Embryonic facial prominence (tissue), 1 donor: ENCODE results near the gene SYT9.
"Not testable (repeated sequence)": the region's sequence is repeated elsewhere in the genome, so short reads cannot be mapped to it uniquely, and the experiment has no call there.

Experiments used
- DNase-seq: peaks from one replicate; pipeline ENCODE4 v3.0.0-alpha.2; 2016; ENCODE audit errors: extremely low spot score

Gene SYT9

DNA sequence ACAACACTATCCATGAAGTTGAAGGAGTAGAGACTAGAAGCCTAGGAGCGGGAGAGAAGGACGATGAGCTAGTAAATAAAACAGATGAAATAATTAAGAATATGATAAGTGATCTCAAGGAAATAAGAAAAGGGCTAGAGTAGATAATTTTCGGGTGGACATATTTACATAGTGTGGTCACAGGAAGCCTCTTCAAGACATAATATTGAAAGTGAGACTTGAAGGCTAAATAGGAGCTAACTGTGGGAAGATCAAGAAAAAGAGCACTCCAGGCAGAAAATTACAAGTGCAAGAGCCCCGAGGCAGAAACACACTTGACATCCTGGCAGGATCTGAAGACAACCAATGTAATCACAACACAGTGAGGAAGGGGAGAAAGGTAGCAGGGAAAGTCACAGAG, 250.2 kb downstream of the SYT9 start:
- no peak for DNase-seq

DNA sequence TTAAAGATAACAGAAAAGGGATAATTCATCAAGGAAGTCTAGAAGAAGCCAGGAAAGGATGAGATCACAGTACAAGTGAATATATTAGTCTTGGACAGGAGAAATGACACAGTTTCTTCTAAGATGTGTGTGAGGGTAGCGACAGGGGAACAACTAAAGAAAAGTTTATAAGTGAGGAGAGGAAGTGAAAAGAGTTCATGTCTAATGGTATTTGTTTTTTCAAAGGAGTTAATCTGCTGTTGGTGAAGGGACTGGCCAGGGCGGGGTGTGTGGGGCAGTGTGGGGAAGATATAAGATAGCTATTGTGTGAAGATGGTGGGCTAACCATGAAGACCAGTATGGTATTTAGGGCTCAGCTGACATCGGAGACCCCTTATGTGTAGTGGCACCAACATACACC, 254.5 kb downstream of the SYT9 start:
- no peak for DNase-seq

DNA sequence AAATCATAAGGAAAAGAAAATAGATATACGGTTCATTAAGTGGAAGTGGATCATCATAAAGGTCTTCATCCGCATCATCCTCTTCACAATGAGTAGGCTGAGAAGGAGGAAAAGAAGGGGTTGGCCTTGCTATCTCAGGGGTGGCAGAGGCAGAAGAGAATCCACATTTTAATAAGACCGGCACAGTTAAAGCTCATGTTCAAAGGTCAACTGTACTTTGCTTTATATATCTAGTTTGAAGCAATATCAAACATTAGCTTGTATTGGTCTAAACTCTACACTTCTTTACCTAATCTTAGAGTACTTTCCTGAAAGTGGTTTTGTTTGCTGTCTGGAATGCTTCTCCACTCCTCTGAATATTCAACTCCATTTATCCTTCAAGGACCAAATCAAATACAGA, 256.4 kb downstream of the SYT9 start:
- DNase-seq: no peak

DNA sequence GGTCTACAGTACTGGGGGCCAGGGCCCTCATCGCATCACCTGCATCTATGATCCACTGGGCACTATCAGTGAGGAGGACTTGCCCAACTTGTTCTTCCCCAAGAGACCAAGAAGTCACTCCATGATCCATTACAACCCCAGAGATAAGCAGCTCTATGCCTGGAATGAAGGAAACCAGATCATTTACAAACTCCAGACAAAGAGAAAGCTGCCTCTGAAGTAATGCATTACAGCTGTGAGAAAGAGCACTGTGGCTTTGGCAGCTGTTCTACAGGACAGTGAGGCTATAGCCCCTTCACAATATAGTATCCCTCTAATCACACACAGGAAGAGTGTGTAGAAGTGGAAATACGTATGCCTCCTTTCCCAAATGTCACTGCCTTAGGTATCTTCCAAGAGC, 258.3 kb downstream of the SYT9 start:
- DNase-seq: no peak

DNA sequence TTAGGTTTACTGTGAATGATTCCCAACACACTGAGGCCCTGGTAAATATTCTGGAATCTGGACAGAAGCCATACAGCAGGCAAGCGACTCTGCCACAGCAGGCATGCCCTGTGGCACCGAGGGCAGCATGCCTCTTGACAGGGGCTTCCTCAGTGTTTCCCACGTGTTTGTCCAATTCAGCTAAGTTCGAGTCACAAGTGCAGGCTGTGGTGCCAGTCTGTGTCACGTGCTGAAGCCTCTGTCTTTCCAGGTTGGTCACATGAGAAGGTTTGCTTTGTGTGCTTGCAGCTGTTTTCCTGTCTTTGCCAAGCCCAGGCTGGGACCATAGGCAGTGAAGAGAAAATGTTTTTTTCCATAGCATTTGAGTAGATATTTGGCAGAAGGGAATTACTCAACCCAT, 259.7 kb downstream of the SYT9 start:
- no peak for DNase-seq

DNA sequence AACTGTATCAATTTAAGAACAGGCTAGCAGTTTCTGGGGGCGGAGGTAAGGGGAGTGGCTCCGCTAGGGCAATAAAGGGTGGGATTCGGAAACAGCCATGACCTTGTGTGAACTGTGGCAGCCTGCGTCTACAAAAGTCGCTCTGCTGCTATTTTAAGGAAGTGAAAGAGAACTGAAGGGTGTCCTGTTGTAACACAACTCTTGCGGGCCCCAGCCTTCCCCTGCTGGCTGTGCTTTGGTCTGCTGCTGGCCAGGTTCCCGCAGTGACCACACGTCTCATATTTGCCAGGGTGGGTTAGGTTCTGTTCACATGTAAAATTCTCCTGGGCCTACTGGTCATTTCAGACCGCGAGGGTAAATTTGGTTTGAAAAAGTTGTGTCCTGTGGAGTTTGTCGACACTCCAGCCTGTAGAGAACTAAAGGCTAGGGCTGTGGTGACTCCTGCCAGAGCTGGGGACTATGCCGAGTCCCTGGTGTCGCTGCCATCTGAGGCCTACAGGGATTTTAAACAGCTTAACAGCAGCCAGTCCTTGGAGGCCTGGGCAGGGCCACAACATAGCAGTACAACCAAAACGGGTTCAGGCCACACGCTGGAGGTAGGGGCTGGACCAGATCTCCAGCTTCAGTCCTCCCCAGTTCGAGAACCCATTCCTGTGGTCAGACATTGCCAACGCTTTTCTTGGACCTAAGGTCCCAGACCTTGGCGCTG, 261.0 kb downstream of the SYT9 start:
- DNase-seq: peak; percentile 14

DNA sequence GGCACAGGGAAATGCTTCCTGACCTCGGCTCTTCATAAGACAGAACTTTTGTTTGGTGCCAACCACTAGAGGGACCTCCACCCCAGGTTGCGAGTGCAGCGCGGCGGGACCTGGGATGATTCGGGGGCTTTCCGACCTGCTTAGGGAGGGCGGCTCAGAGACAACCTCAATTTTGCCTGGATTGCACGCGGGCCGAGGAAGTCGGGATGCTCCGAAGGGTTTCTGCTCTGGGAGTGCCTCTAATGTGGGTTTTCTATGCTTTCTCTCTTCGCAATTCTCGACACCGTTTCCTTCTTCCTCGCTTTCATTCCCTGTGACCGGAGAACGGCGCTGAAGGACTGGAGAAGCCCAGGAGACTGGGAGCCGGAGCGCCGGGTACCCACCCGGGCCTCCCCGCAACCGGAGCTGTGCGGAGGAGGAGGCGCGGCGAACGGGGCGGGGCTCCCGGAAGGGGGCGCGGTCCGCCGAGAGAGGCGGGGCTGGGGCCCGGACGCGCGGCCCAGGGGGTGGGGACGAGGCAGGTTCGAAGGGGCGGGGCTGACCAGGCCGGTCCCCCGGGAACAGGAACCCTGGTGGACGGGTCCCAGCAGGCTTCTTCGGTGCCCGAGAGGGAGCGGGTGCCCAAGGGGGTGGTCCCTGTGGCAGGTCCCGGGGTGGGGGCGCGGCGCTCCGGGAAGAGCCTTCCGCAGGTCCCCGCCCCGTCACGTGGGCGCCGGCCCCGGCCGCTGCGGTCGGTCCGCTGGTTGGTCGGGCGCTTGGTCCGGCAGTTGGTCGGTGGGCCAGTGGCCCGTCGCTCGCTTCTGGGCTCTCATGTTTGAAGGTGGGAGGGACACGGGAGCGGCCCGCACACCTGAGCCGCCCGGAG, 261.8 kb downstream of the SYT9 start, which contains the start of gene PPFIBP2:
Gene PPFIBP2 (plus strand): TSS at position 766 of the 865 bp plus-strand sequence. CDS start 35,477 bp downstream, outside the sequence.
- peak; percentile 68 for DNase-seq

DNA sequence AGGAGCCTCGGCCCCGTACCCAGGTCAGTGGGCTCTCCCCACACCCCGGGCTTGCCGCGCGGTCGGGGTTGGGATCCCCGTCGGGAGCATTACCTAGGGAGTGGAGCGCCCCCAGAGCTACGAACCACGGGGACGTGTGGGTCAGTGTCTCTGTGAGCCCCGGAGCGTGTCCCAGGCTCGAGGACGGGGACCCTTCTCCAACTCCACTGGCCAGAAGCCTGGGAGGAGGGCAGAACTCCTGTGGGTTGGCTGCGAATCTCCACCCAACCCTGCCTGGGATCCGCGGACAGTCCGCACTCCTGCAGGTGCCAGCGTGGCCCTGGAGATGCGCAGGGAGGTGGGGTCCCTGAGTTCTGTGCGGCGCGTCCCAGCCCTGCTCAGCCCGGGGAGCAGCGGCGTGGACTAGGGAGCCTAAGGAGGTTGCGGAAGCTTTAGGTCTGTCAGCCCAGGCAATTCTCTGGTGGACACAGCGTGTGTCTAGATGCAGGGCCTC, 262.4 kb downstream of the SYT9 start:
- DNase-seq: no peak

DNA sequence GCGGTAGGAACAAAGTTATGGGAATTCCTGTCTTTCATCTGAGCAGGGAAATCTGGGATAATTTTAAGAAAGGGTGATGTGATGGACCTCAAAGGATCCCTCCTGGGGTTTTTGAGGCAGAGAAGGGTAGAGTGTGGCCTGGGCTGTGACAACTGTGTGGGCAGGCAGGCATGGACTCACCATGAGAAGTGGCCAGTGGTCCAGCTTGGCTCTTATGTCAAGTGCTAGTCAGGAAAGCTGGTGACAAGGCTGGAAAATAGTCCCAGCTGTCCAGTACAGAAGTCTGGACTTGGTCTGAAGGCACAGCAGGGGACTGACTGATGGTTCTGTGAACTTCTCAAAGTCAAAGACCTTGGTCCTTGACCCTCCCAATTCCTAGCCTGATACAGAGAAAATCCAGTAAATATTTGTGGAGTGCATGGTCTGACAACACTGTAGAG, 263.8 kb downstream of the SYT9 start:
- DNase-seq: no peak

DNA sequence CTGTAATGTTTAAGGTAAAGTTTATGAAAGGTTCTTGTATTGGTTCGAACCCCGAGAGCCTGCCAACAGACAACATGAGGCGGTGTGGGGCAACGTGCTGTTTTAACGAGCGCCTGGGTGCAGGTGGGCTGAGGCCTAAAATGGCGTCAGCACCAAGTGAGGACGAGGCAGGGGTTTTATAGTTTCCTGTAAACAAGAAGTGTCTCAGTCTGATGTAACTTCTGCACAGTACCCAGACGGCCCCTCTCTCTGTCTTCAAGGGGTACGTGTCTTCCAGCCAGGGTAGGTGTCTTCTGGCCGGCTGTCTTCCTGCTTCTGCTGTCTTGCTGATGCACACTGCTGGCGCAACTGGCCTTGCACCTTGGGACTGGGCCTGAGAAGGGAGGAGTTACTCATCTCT, 264.8 kb downstream of the SYT9 start:
- no peak for DNase-seq

DNA sequence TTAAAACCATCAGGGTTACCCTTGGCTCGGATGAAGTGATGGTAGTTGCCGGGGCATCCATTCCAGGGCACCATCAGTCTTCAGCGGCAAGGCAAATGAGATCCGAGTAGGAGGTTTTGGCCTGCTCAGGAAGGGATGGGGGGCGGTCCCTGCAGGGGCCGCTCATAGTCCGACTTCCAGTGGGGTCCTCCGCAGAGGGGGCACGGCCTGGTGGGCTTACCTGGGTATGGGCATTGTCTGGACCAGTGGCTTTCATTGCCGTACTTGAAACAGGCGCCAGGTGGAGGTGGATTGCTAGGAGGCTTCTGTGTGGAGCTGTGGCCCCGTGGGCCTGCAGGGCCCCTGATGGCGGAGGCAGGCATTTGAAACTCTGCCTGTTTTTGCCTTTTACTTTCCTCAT, 266.0 kb downstream of the SYT9 start:
- DNase-seq: not testable (repeated sequence)
